Spinal cord (tissue), 10 donors: ENCODE data around the gene TMPRSS4. TPM values are rescaled to one million over a fixed set of nuclear protein-coding genes. Genes with fewer than 3 reads are reported as not detected.

Experiments
- DNase-seq, 6 donors: peaks; one replicate each; pipeline versions ENCODE4 v3.0.0 to v3.0.0-alpha.2; 2013 to 2015; ENCODE audit warnings: low spot score in 6 of 6, low read depth in 4 of 6
- H3K27ac ChIP-seq: one replicate; pipeline ENCODE4 v1.5.1; 2013; ENCODE audit warnings: low read depth, low read length, control low read depth
- H3K27me3 ChIP-seq: one replicate; pipeline ENCODE4 v1.6.1; 2013; ENCODE audit warnings: low read length; ENCODE audit not compliant: control insufficient read depth, insufficient read depth
- H3K36me3 ChIP-seq: one replicate; pipeline ENCODE4 v1.6.1; 2013; ENCODE audit warnings: low read length; ENCODE audit not compliant: control insufficient read depth, insufficient read depth
- H3K4me1 ChIP-seq: one replicate; pipeline ENCODE4 v1.6.1; 2013; ENCODE audit warnings: low read length; ENCODE audit not compliant: control insufficient read depth, insufficient read depth
- H3K4me3 ChIP-seq: one replicate; pipeline ENCODE4 v1.5.1; 2013; ENCODE audit warnings: low read depth, low read length, control low read depth
- H3K9me3 ChIP-seq: one replicate; pipeline ENCODE4 v1.6.1; 2013; ENCODE audit warnings: low read length; ENCODE audit not compliant: control insufficient read depth, insufficient read depth
- WGBS: methylation state at CpG from one replicate; pipeline ENCODE4 v1.1.5; 2013; ENCODE audit warnings: missing lambda C conversion rate; ENCODE audit not compliant: insufficient coverage; 5-methylcytosine and 5-hydroxymethylcytosine counted together
- polyA plus RNA-seq, 2 donors: library from polyadenylated mRNA; unstranded; fragments of 120-200 nt; gene quantifications; one replicate each; pipeline ENCODE4 v1.2.1, GENCODE V29; 2013; ENCODE audit not compliant: insufficient read length in 2 of 2
- total RNA-seq, 2 donors: library from RNA; depleted of rRNA in 1 of 2; stranded (reverse); fragments of 120-200 nt in 1 of 2; fragments of >200 nt in 1 of 2; gene quantifications; one replicate each; pipeline versions ENCODE4 v1.2.3 to v1.2.4, GENCODE V29; 2013 to 2014
- donor health status: healthy.

Gene TMPRSS4
- total and polyA plus RNA-seq, 4 donors: 0.26 to 0.70 (median 0.30) TPM; not detected in 1

- 24% methylated on average over 6 of the region's 10 CpGs for WGBS
- no peak for DNase-seq
- no peak overlapping the region for H3K4me3 ChIP-seq
- no peaks in the 10 kb centered on the region for H3K9me3 ChIP-seq
- peaks cover 67% of the 10 kb centered on the region for H3K27me3 ChIP-seq
- no peaks in the 10 kb centered on the region for H3K36me3 ChIP-seq
- H3K4me1 ChIP-seq: peaks cover 36% of the 10 kb centered on the region
- no peak overlapping the region for H3K27ac ChIP-seq
These were observed 80.5 kb downstream of the TMPRSS4 start for GRCh38 chr11:118157186-118157895.

GRCh38 chr11:118161786-118162185, 84.9 kb downstream of the TMPRSS4 start:
- 69% methylated on average over 6 of the region's 6 CpGs for WGBS
- no peak for DNase-seq
- no peak overlapping the region for H3K4me3 ChIP-seq
- peaks cover 10% of the 10 kb centered on the region for H3K4me1 ChIP-seq
- H3K27me3 ChIP-seq: peaks cover 29% of the 10 kb centered on the region
- H3K36me3 ChIP-seq: peaks cover 16% of the 10 kb centered on the region
- no peaks in the 10 kb centered on the region for H3K9me3 ChIP-seq
- H3K27ac ChIP-seq: no peak overlapping the region

GRCh38 chr11:118162846-118163245, 86.0 kb downstream of the TMPRSS4 start:
- Histone ChIP-seq H3K36me3 (peaks cover 20% of the 10 kb centered on the region), H3K4me1 (no peaks in the 10 kb centered on the region), H3K27me3 (peaks cover 18% of the 10 kb centered on the region), H3K9me3 (no peaks in the 10 kb centered on the region), H3K4me3 (no peak overlapping the region), H3K27ac (no peak overlapping the region)
- WGBS: 75% methylated on average over 1 of the region's 3 CpGs
- DNase-seq: no peak

GRCh38 chr11:118163494-118163893, 86.6 kb downstream of the TMPRSS4 start:
- H3K27me3 ChIP-seq: peaks cover 12% of the 10 kb centered on the region
- WGBS: 44% methylated on average over 3 of the region's 5 CpGs
- no peak for DNase-seq
- no peaks in the 10 kb centered on the region for H3K4me1 ChIP-seq
- H3K9me3 ChIP-seq: no peaks in the 10 kb centered on the region
- no peak overlapping the region for H3K27ac ChIP-seq
- no peak overlapping the region for H3K4me3 ChIP-seq
- H3K36me3 ChIP-seq: peaks cover 27% of the 10 kb centered on the region

- Histone ChIP-seq H3K4me1 (no peaks in the 10 kb centered on the region), H3K27ac (no peak overlapping the region), H3K36me3 (peaks cover 30% of the 10 kb centered on the region), H3K27me3 (no peaks in the 10 kb centered on the region), H3K9me3 (no peaks in the 10 kb centered on the region), H3K4me3 (no peak overlapping the region)
- no peak for DNase-seq
- WGBS: no CpG with 5 or more reads among the region's 2 CpGs
These were observed 88.0 kb downstream of the TMPRSS4 start for GRCh38 chr11:118164885-118165284.

- no peak for DNase-seq
- Histone ChIP-seq H3K4me1 (peaks cover 11% of the 10 kb centered on the region), H3K9me3 (no peaks in the 10 kb centered on the region), H3K27me3 (peaks cover 12% of the 10 kb centered on the region), H3K36me3 (peaks cover 30% of the 10 kb centered on the region), H3K27ac (no peak overlapping the region), H3K4me3 (no peak overlapping the region)
- WGBS: 85% methylated on average over 11 of the region's 17 CpGs
These were observed 89.8 kb downstream of the TMPRSS4 start for GRCh38 chr11:118166641-118167040.

GRCh38 chr11:118167253-118167652, 90.4 kb downstream of the TMPRSS4 start:
- Histone ChIP-seq H3K36me3 (peaks cover 30% of the 10 kb centered on the region), H3K27ac (no peak overlapping the region), H3K9me3 (no peaks in the 10 kb centered on the region), H3K4me1 (peaks cover 17% of the 10 kb centered on the region), H3K4me3 (no peak overlapping the region), H3K27me3 (peaks cover 12% of the 10 kb centered on the region)
- no peak for DNase-seq
- no CpG with 5 or more reads among the region's 2 CpGs for WGBS

GRCh38 chr11:118167906-118168305, 91.0 kb downstream of the TMPRSS4 start:
- no peak overlapping the region for H3K27ac ChIP-seq
- no peaks in the 10 kb centered on the region for H3K9me3 ChIP-seq
- peaks cover 30% of the 10 kb centered on the region for H3K36me3 ChIP-seq
- H3K27me3 ChIP-seq: peaks cover 12% of the 10 kb centered on the region
- 85% methylated on average over 5 of the region's 12 CpGs for WGBS
- H3K4me1 ChIP-seq: peaks cover 23% of the 10 kb centered on the region
- no peak overlapping the region for H3K4me3 ChIP-seq
- no peak for DNase-seq

GRCh38 chr11:118168316-118168715, 91.4 kb downstream of the TMPRSS4 start:
- H3K27ac ChIP-seq: no peak overlapping the region
- 92% methylated on average over 8 of the region's 8 CpGs for WGBS
- peaks cover 30% of the 10 kb centered on the region for H3K36me3 ChIP-seq
- no peaks in the 10 kb centered on the region for H3K9me3 ChIP-seq
- H3K27me3 ChIP-seq: peaks cover 12% of the 10 kb centered on the region
- no peak for DNase-seq
- H3K4me3 ChIP-seq: no peak overlapping the region
- H3K4me1 ChIP-seq: peaks cover 23% of the 10 kb centered on the region

GRCh38 chr11:118168751-118169150, 91.9 kb downstream of the TMPRSS4 start:
- DNase-seq: no peak
- peaks cover 23% of the 10 kb centered on the region for H3K4me1 ChIP-seq
- H3K36me3 ChIP-seq: peaks cover 30% of the 10 kb centered on the region
- no peaks in the 10 kb centered on the region for H3K9me3 ChIP-seq
- no peak overlapping the region for H3K4me3 ChIP-seq
- H3K27me3 ChIP-seq: peaks cover 12% of the 10 kb centered on the region
- H3K27ac ChIP-seq: no peak overlapping the region
- 89% methylated on average over 1 of the region's 3 CpGs for WGBS
